ENCODE results near the gene NRGN.

- TF ChIP-seq CTCF (optimal IDR thresholded peaks at IDR 0.05 in 1 of 3, IDR thresholded peaks at IDR 0.05 in 1 of 3, conservative IDR thresholded peaks at IDR 0.05 in 1 of 3; ENCODE audit: extremely low read depth in 1 of 3, insufficient read depth in 2 of 3, low read length in 3 of 3): no peak
- TF ChIP-seq EZH2 (IDR thresholded peaks at IDR 0.05; ENCODE audit: low read length): no peak
These were observed 2.8 kb downstream of the NRGN start for GRCh38 chr11:124742555-124742954.

Measured in keratinocyte (primary cell).